NT2/D1 (cell line): ENCODE data around the gene OR2AT4.

ENCODE experiments used
- YY1 ChIP-seq: IDR thresholded peaks from 2 replicates; pipeline ENCODE4 v1.6.1; 2011; ENCODE audit not compliant: insufficient read length, insufficient read depth
- ZNF274 ChIP-seq: IDR thresholded peaks from 2 replicates; pipeline ENCODE4 v1.6.1; 2011; ENCODE audit warnings: mild to moderate bottlenecking, low read depth, low read length

GRCh38 chr11:75082601-75083216 is 14.0 kb downstream of the OR2AT4 start:
- TF ChIP-seq ZNF274 = no peak
- no peak for TF ChIP-seq YY1
